ENCODE data around the gene DCTN4. TPM values are rescaled to one million over a fixed set of nuclear protein-coding genes. Genes with fewer than 3 reads are reported as not detected.

The DCTN4 gene
- total and polyA plus RNA-seq, 9 donors, result 27.0 to 87.4 (median 69.0) TPM

DNA sequence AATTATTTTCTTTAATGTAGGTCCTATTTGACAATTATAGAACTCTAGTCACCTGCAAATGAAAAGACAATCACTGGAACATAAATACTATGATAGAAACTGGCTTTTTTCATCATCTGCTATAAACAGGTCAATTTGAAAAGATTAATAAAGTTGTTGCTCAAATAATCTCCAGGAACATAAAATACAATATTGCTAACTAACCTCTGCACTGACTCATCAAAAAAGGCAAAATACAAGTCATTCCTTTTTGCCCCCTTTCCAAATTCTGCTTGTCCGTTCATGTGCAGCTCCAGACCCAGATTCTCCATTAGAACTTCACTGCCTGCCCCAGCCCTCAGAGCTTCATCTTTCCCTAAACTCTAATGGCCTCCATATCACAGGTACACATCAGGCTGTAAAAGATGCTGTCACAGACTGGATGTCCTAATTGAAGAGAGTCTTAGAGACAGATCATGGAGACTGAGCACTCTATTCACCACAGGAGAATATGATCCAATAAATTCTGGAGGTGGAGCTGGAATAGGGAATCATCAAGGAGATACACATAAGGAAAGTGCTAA, 1.6 kb downstream of the DCTN4 start:
- H3K36me3 ChIP-seq, result no peaks in the 10 kb centered on the region
- no peak overlapping the region for H3K27ac ChIP-seq
- TF ChIP-seq, protein P1, sequence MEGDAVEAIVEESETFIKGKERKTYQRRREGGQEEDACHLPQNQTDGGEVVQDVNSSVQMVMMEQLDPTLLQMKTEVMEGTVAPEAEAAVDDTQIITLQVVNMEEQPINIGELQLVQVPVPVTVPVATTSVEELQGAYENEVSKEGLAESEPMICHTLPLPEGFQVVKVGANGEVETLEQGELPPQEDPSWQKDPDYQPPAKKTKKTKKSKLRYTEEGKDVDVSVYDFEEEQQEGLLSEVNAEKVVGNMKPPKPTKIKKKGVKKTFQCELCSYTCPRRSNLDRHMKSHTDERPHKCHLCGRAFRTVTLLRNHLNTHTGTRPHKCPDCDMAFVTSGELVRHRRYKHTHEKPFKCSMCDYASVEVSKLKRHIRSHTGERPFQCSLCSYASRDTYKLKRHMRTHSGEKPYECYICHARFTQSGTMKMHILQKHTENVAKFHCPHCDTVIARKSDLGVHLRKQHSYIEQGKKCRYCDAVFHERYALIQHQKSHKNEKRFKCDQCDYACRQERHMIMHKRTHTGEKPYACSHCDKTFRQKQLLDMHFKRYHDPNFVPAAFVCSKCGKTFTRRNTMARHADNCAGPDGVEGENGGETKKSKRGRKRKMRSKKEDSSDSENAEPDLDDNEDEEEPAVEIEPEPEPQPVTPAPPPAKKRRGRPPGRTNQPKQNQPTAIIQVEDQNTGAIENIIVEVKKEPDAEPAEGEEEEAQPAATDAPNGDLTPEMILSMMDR (IDR thresholded peaks at IDR 0.05), result no peak
- TF ChIP-seq POLR2A (IDR thresholded peaks at IDR 0.05) (no peak), EP300 (IDR thresholded peaks at IDR 0.05) (no peak)
- no peaks in the 10 kb centered on the region for H3K9me3 ChIP-seq
- H3K27me3 ChIP-seq, result no peaks in the 10 kb centered on the region
- 61 to 89% (median 83%) methylated on average over 1 of the region's 1 CpG for WGBS, 3 donors
- intact Hi-C loops (cut with DNase I), result no loop called here
- no peak overlapping the region for H3K4me3 ChIP-seq
- peaks cover 3% of the 10 kb centered on the region for H3K4me1 ChIP-seq (ENCODE audit: insufficient read depth)
- no peak for DNase-seq

DNA sequence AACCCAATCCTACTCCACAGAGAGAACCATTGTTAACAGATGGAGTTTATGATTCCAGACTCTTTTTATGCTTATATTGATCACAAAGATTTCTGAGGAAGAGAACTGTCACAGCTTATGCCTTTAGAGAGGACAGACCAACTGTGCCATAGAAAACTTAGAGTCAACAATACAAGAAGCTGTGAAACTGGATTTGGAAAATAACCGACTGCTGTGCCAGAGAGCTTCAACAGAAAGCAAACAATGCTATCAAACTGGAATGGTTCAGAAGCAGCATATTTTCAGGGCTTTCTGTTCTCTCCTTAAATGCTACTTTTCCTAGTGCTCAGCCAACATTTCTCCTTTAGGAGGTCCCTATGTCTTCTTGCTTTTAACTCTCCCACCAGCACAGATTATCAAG, 5.0 kb downstream of the DCTN4 start:
- intact Hi-C loops (cut with DNase I), result no loop called here
- no peaks in the 10 kb centered on the region for H3K27me3 ChIP-seq
- no peaks in the 10 kb centered on the region for H3K9me3 ChIP-seq
- TF ChIP-seq, protein P1 (IDR thresholded peaks at IDR 0.05), result no peak
- TF ChIP-seq EP300 (IDR thresholded peaks at IDR 0.05), result no peak
- TF ChIP-seq POLR2A (IDR thresholded peaks at IDR 0.05), result no peak
- H3K4me1 ChIP-seq (ENCODE audit: insufficient read depth), result peaks cover 3% of the 10 kb centered on the region
- H3K4me3 ChIP-seq, result no peak overlapping the region
- WGBS, 3 donors, result 70 to 95% (median 79%) methylated on average over 1 of the region's 1 CpG
- H3K27ac ChIP-seq, result no peak overlapping the region
- no peak for DNase-seq
- no peaks in the 10 kb centered on the region for H3K36me3 ChIP-seq

DNA sequence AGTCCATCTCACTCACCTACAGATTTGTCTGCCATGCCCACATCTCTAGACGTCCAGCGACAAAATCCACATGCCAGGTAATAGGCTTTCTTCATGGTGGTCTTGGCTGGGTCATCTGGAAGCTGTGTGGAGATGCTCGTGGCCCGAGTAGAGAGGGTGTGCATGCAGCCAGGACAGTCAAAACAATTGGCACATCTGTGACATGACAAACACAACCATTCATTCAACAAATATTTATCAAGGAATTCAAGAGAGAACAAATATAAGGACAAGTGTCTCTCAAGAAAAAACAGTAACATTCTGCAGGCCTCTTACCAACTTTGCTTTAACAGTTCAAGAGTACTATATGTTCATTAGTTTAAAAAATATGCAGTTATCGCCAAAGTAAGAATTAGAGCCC, 5.4 kb downstream of the DCTN4 start:
- no peaks in the 10 kb centered on the region for H3K36me3 ChIP-seq
- 85 to 89% (median 88%) methylated on average over 5 of the region's 5 CpGs for WGBS, 3 donors

DNA sequence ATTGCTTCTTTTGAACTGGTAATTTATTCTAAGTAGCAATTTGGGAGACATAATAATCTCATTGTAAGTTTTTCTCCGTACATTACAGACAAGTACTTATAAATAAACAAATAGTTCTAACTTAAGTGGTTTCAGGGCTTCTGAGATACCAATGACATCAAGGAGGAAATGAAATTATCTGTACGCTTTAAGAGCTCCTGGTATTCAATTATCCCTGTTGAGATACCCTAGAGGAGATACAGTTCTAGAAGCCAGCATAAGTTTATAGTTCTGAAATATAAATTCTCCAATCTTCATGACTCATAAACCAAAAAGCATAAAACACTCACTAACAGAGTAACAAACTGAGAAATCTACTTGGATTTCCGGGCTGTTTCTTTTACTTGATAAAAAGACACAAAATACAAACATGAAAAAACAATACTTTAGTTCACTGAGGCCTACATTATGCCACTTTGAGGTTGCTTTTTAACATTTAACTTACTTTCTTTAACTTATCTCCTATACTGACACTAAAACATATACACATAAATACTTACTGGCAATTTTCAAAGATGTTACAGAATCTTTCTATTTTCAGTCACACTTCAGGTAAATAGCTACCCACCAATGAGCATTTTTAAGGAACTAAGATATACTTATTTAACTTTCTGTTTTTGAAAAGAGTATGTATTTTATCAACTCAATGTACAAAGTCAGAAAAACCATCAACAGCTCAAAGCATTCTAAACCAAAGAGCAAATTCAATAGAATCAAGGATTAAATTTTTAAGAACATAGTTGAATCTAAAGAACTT, 7.5 kb downstream of the DCTN4 start:
- TF ChIP-seq EP300 (IDR thresholded peaks at IDR 0.05) (no peak), POLR2A (IDR thresholded peaks at IDR 0.05) (no peak)
- TF ChIP-seq, protein P1 (IDR thresholded peaks at IDR 0.05), result no peak
- no peaks in the 10 kb centered on the region for H3K36me3 ChIP-seq
- no peaks in the 10 kb centered on the region for H3K27me3 ChIP-seq
- intact Hi-C loops (cut with DNase I), result no loop called here
- WGBS, 3 donors, result 19 to 31% (median 25%) methylated on average over 3 of the region's 3 CpGs
- H3K4me1 ChIP-seq (ENCODE audit: insufficient read depth), result no peaks in the 10 kb centered on the region
- H3K9me3 ChIP-seq, result no peaks in the 10 kb centered on the region
- H3K27ac ChIP-seq, result no peak overlapping the region
- no peak for DNase-seq
- H3K4me3 ChIP-seq, result no peak overlapping the region

More for the DNA sequence above, 5.4 kb downstream of the DCTN4 start:
- Histone ChIP-seq H3K27ac (no peak overlapping the region), H3K4me3 (no peak overlapping the region), H3K4me1 (ENCODE audit: insufficient read depth) (peaks cover 3% of the 10 kb centered on the region), H3K27me3 (no peaks in the 10 kb centered on the region), H3K9me3 (no peaks in the 10 kb centered on the region)
- DNase-seq, result no peak
- intact Hi-C loops (cut with DNase I), result no loop called here
- no peak for TF ChIP-seq EP300 (IDR thresholded peaks at IDR 0.05)
- no peak for TF ChIP-seq POLR2A (IDR thresholded peaks at IDR 0.05)
- TF ChIP-seq, protein P1 (IDR thresholded peaks at IDR 0.05), result no peak
